Activated CD8-positive, alpha-beta memory T cell treated with anti-CD3 and anti-CD28 coated beads, Interleukin-2, amount 50 U/mL, for 48 hours (primary cell): Measurements from ENCODE around the gene CHMP3.
"Not testable (repeated sequence)": the region's sequence is repeated elsewhere in the genome, so short reads cannot be mapped to it uniquely, and the experiment has no call there.

Experiments used
- DNase-seq: peaks from one replicate; pipeline ENCODE4 v3.0.0-alpha.2; 2020

The CHMP3 gene

GRCh38 chr2:86562922-86563649 is at the start of gene CHMP3:
TSS of gene CHMP3 (minus strand) at chr2:86563443. CDS start at chr2:86563348, 95 bp downstream.
- peak; percentile 98 for DNase-seq

GRCh38 chr2:86610871-86611270 is 47.6 kb upstream of the CHMP3 start:
- no peak for DNase-seq

DNA sequence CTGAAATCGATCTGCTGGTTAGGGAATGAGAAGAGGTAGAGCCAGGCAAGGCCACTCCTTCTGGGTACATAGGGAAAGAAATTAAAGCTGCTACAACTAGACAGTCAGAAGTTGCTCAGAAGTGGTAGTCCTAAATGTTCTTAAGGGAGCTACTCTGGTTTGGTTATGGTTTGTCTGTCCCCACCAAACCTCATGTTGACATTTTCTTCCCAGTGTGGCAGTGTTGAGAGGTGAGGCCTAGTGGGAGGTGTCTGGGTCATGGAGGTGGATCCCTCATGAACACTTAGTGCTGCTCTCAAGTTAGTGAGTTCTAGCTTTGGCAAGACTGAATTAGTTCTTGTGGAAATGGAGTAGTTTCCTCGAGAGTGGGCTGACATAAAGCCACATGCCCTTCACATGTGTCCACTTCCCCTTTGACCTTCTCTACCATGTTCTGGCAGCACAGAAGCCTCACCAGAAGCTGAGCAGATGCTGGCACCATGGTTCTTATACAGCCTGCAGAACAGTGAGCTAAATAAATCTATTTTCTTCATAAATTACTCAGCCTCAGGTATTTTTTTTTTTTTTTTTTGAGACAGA is 45.7 kb upstream of the CHMP3 start:
- no peak for DNase-seq

- DNase-seq, result no peak
Measured at GRCh38 chr2:86603905-86604304, 40.7 kb upstream of the CHMP3 start.

DNA sequence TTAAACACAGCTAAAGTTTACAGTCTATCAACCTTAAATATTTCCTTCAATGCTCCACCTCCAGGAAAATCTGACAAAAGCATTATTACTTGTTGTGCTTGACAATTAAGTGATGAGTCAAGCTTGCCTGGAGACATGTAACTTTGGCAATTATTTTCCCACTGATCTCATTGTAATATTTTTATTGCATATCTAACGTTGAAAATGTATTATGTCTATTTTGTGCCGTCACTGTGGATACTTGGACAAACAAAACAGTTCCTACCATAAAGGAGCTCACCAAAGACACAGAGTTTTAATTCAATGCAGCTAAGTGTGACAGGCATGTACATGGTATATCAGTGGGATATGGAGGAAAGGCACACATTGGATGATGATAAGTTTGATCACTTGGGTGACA is 35.7 kb upstream of the CHMP3 start:
- no peak for DNase-seq

- no peak for DNase-seq
Measured at GRCh38 chr2:86596118-86596517, 32.9 kb upstream of the CHMP3 start.

- no peak for DNase-seq
Measured at GRCh38 chr2:86593266-86593665, 30.0 kb upstream of the CHMP3 start.

DNA sequence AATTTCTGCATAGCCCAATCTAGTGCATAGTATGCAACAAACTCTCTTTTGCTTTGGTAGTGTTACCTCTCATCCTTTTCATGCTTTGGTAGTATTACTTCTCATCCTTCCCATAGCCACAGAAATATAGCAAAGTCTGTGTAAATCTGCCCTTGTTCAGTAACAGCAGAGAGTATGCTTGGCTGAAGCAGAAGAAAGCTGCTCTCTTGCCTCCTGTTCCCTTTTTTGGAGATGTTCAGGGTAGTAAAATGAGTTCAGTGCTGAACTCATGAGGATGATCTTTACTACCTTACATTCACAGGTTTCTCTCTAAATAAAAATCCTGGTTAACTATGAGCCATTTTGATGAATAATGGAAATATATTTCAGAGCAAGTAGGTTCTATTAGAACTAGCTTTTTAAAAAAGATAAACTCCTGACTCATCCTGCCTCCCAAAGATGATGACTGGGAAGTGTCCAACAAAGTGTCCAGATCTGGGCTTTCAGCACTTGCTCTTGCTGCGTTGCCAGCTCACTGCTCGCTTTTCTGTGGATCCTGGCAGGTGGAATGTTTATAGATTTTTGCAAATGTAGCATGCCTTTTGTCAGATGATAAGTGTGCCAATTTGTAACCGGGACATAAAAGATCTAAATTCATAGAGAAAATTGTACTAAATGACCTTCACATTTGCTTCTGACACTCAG is 29.4 kb upstream of the CHMP3 start:
- no peak for DNase-seq

DNA sequence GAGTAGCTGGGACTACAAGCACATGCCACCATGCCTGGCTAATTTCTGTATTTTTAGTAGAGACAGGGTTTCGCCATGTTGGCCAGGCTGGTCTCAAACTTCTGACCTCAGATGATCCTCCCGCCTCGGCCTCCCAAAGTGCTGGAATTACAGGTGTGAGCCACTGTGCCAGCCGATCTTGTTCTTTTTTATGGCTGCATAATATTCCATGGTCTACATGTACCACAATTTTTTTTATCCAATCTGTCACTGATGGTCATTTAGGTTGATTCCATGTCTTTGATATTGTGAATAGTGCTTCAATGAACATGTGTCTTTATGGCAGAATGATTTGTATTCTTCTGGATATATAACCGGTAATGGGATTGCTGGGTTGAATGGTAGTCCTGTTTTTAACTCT is 26.5 kb upstream of the CHMP3 start:
- not testable (repeated sequence) for DNase-seq

DNA sequence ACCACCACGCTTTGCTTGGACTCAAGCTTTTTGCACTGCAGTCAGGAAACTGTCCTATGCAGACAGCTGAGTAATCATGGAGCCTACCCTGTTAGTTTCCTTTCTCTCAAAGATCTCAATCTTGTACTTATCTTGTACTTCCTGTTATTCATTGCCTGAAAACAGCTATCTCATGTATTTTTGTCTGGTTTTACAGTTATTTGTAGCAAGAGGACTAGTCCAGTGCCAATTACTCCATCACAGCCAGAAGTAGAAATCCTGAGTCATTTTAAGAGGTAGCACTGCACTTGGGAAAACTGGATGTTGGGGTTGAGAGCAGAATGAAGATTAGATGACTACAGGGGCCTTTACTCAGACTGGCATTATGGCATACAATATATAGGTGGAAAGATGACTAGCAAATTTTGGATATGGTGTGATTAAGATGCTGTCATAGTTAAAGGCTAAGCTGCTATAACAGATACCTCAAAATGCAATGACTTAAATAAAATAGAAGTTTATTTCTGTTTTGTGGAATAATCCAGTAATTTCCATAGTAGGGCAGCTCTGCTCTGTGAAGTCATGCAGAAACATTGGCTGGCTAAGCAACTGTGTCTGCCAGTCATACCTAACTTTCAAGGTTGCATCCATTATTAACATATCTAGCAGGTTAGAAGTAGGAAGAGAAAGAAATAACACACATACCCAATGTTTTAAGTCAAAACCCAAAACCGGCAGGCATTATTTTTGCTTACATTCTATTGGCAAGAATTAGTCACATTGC is 21.1 kb upstream of the CHMP3 start:
- no peak for DNase-seq

GRCh38 chr2:86580560-86580959 is 17.3 kb upstream of the CHMP3 start:
- DNase-seq, result no peak

GRCh38 chr2:86577817-86578456 is 14.7 kb upstream of the CHMP3 start:
- DNase-seq, result no peak

- no peak for DNase-seq
Measured at GRCh38 chr2:86570059-86570458, 6.8 kb upstream of the CHMP3 start.

- no peak for DNase-seq
Measured at GRCh38 chr2:86566821-86567190, 3.6 kb upstream of the CHMP3 start.

GRCh38 chr2:86566158-86566820 is 3.0 kb upstream of the CHMP3 start:
- no peak for DNase-seq

DNA sequence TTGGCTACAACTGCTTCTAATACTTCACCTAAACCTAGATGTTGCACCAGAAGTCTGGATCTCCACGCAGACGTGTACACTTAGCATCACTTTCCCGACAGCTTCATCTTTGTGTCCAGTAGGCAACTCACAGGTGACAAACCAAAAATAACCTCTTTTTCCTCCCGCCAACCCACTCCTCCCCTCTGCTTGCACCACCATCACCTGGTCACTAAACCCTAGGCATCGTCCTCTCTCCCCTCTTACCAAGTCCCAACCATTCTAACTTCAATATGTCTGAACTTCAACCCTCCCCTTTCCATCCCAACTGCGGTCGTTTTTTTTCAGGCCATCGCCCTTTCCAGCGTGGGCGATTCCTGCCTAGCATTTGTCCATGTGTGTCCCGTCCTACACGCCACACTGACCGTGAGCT is 413 bp upstream of the CHMP3 start:
- DNase-seq, result no peak

GRCh38 chr2:86562485-86562921 is 740 bp downstream of the CHMP3 start:
- DNase-seq, result no peak

DNA sequence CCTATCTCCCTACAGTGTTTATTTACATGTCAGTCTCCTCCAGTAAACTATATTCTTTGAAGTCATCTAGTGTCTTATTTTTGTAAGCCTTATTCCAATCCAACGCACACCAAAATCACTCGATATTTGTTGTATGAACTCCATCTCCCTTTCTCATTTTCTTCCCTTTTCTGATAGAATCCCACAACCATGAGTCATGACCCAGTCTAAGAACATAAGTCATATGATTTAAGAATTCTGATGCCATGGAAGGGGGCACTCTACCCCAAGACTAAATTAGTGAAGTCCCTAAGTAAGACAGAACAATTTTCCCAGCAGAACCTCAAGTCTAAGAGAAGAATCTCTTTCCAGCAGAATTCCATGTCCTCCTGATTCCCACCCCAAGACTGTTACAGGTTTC is 5.4 kb downstream of the CHMP3 start:
- DNase-seq, result no peak

DNA sequence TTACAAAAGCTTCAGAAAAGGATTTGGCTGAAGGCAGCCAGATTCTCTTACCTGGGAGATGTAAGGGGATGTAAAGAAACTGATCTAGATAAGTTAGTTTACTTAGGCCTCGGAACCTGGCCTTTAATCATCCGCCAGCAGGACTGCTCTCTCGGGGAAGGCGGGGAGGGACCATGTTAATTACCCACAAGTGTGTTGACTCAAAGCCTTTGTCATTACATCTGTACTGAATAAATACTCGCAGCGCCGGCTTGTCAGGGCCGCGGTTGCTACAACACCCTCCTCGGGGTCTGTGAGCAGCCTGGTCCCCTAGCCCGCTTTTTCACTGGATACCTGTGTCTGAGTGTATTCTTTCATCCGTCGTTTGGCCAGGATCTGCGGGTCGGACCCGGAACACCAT is 6.7 kb downstream of the CHMP3 start:
- no peak for DNase-seq

DNA sequence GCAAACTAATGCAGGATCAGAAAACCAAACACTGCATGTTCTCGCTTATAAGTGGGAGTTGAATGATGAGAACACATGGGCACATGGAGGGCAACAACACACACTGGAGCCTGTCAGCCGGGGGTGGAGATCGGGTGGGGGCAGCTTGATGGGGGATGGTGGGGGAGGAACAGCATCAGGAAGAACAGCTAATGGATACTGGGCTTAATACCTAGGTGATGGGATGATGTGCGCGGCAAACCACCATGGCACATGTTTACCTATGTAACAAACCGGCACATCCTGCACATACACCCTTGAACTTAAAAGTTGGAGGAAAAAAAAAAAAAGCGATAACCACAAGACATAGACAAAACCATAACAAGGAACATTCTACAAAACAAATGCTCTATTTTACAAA is 10.4 kb downstream of the CHMP3 start:
- no peak for DNase-seq

DNA sequence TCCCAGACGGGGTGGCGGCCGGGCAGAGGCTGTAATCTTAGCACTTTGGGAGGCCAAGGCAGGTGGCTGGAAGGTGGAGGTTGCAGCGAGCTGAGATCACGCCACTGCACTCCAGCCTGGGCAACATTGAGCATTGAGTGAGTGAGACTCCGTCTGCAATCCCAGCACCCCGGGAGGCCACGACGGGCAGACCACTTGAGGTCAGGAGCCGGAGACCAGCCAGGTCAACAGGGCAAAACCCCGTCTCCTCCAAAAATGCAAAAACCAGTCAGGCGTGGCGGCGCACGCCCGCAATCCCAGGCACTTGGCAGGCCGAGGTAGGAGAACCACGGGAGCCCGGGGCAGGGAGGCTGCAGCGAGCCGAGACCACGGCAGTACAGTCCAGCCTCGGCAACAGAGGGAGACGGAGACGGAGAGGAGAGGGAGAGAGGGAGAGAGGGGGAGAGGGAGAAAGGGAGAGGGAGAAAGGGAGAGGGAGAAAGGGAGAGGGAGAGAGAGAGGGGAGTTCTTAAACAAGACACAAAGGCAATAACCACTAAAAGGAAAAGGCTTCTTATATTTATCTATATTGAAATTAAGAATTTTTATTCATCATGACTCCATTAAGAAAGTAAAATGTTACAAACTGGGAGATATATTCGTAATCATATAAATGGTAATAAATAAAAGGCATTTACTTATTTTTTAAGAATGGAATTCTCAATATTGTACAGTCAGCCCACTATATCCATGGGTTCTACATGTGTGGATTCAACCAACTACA is 13.1 kb downstream of the CHMP3 start:
- not testable (repeated sequence) for DNase-seq

DNA sequence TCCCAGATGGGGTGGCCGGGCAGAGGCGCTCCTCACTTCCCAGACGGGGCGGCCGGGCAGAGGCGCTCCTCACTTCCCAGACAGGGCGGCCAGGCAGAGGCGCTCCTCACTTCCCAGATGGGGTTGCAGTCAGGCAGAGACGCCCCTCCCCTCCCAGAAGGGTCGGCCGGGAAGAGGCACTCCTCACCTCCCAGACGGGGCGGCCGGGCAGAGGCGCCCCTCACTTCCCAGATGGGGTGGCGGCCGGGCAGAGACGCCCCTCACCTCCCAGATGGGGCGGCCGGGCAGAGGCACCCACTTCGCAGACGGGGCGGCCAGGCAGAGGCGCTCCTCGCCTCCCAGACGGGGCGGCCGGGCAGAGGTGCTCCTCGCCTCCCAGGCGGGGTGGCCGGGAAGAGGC is 13.8 kb downstream of the CHMP3 start:
- DNase-seq, result not testable (repeated sequence)
